Hematopoietic multipotent progenitor cell (in vitro differentiated cells): ENCODE results near the gene DCAF7. TPM values are rescaled to one million over a fixed set of nuclear protein-coding genes. Genes with fewer than 3 reads are reported as not detected.

Source experiments
- DNase-seq, 3 donors: peaks; one replicate each; pipeline ENCODE4 v3.0.0-alpha.2; 2011 to 2015; ENCODE audit warnings: low read depth in 2 of 3, low spot score in 2 of 3
- small RNA-seq: library from RNA; depleted of rRNA; stranded (forward); fragments of <200 nt; gene quantifications from one replicate; pipeline ENCODE3, GENCODE V24; 2012
- total RNA-seq: library from RNA; depleted of rRNA; stranded (reverse); fragments of >200 nt; gene quantifications from one replicate; pipeline ENCODE4 v1.2.3, GENCODE V29; 2012

The DCAF7 gene
- total RNA-seq, 1 donor = 81.9 TPM

DNA sequence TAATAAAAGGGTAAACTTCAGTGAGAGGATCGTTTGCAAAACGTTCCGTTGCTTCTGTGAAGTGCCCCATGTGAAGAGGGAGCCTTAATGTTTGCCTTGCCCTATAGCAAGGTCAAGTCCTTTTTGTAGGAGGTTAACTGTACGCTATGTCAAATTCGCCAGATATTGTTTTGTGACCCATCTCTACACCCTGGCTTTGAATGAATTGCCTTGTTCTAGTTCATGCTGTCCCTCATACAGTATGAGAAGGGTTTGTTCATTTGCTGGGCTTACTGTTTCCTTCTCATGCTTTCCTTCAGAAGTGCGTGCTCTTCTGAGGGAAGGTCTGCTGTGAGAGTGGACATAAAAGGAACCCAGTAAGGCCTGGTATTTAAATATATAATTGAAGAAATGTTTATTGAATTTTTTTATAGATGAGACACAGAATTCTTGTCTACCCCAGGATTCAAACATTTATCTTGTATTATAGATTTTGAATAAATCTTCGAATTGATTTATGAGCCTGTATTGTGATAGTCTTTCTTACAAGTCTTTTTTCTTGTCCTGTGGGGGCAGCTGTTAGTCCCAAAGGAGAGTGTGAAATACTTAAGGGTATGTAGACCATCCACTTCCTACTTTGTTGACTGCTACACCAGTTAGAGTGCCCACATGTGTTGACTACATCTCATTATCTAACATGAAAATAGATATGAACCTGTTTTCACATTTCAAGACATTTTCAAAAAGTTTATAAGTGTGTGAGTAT is 73.7 kb downstream of the DCAF7 start:
- DNase-seq = no peak

DNA sequence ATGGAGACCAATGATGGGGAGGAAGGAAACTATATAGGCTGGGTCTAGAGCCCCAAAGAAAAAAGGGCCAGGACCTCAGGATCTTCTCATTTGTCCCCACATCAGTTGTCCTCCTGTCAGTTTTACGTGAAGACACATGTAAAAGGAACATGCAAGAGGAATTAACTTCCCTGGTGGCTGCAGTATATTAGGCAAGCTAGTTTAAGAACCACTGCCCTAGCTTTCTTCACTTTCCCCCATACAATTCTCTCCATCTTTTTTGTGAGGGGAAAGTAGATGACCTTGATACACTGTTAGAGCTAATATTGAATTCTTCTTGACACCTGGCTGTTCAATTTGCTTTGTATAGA is 74.2 kb downstream of the DCAF7 start:
- no peak for DNase-seq

DNA sequence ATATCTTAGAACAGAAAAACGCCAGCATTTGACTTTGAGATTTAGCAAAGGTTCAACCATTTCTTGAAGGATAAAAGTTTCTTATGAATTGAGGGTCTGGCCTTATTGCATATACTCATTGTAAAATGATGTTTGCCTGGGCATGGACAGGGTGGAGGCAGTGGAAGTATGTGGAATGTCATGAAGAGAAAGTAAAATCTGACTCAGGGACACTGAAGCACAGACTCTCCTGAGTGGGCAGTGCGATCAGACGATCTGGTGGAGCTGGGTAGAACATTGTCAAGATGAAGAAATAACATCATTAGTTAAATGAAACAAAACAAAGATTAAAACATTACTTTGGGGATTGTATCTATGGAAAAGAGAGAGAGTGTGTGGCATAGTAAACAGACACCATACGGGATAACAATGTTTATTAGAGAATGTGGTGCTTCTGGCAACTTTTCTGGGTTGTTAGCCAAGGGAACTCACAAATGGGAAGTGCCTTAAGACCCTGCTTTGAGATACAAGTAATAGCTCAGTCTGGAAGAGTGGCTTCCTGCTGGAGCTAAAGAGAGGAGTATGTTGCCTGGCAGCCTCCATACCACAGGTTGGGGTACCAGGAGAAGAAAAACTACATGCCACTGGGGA is 76.4 kb downstream of the DCAF7 start:
- no peak for DNase-seq

DNA sequence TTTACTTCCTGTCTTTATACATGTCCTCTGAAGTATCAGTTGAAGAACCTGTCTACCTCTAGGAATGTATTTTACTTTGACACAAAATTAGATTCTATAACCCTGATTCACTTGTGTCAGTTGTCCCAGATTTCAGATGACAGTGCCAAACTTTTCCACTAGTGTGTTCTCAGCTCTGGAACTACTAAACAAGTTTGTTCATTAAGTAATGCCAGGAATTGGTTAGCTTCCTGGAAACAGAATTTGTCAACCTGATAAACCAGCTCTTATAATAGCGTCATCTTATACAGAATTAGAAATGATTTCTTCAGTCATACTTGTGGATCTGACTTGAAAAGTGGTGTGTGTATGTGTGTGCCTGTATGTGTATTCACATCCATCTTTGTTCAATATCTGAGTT is 79.3 kb downstream of the DCAF7 start:
- no peak for DNase-seq

DNA sequence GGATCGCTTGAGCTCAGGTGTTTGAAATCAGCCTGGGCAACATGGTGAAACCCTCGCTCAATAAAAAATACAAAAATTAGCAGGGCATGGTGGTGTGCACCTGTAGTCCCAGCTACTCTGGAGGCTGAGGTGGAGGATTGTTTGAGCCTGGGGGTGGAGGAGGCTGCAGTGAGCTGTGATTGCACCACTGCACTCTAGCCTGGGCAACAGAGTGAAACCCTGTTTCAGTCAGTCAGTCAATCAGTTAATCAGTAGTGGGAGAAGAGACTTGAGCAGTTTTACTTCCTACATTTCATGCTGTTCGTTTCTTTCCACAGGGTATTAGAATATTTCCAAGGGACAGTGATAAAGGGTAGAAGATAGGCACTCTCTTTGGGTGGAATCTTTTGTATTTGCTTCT is 80.8 kb downstream of the DCAF7 start:
- DNase-seq = no peak

DNA sequence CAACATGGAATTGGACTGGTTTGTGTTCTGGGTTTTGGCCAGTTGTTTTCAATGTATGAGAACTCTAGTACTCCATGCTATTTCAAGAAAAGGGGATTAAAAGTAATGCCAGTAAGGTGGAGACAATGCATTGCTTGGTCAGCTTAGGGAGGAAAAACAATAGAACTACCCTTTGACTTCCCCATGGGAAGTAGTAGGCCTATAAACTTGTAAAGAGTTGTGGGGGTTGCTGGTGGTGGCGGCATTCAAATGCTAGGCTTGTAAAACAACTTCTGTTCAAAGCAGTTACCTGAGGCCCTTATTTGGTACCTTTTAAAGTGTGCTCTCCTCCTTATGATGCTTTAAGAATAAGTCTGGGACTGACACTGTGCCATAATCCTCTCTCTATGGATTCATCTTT is 81.3 kb downstream of the DCAF7 start:
- no peak for DNase-seq

DNA sequence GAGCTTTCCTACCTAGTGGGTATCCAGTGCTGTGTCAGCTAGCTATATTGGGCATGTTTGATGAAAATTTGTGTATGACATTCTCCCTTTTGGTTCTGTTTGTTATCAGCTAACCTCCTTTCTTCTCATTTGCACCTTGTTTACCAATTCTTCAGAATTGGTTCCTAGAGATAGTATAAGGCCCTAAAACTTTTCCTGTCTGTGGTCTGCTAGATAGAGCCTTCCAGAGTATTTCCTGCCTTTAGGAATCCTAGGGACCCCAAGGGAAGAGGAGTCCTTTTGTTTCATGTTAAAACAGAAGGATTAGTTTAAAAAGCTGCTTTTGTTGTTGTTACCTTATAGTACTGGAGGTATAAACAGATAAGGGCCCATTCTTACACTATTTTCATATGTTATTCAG is 83.5 kb downstream of the DCAF7 start:
- no peak for DNase-seq

DNA sequence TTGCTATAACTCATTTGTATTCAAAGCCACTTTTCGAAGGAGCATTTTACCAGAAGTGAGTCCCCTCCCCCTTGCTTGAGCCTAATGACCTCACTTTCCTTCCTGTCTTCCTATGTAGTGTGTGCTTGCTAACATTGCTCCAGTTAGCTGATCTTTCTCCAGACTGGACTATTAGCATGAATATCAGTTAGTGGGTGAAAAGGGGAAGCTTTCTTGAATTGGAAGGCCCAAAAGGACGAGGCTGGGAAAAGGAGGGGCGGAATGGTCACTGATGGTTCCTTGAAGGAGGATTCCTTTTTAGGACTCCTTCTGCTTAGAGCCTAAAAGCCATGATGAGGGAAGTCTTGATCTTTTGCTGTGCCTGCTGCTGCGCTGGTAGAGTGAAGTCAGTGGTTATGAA is 83.9 kb downstream of the DCAF7 start:
- peak in 1 of 3 donors; percentile 43 for DNase-seq

DNA sequence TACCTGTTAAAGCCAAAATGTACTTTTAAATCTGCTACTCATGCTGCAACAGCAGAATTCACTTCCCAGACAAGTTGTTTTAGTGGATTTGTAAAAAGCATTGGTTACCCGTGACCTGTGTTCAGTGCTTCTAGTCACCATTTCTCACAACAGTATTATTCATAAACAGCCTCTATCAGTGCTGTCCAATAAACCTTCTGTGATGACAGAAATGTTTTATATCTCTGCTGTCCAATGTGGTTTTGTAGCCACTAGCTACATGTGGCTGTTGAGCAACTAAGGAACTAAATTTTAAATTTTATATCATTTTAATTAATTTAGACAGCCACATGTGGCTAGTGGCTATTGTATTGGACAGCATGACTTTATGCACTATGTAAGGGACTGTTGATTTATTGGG is 84.5 kb downstream of the DCAF7 start:
- DNase-seq = no peak

DNA sequence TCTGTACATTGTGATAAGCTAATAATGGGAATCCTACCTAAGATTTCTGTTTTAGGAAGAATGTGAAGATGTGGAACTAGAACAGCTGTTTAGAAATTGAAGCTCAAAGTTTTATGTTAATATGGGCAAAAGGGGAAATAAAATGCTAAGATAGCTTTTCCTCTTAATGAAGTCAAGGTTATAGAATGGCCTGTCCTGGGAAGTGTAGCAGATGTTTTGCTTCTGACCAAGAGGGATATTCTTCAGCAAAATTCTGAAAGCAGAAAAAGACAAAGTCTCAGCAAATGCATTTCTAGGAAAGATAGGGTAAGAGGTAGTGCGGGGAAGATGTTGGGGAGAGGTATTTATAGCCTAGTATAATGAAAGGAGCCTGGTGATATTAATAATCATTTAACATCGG is 85.0 kb downstream of the DCAF7 start:
- no peak for DNase-seq

DNA sequence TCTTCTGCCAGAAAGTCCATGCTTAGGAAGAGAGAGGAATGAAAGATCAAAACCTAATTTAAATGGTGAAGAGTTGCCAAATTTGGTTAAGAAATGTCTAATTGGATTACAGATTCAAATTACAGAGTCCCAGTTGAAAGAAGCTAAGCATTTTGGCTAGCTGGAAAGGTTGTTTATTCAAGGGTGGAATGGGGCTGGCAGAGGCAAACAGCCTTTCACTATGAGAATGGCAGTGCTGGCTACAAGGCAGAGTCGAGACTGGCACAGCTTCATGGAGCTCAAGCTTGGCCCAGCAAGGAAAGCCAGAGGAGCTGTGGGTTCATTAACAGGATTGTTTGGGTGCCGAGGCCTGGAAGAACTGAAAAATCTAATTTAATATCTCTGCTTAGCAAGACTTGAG is 85.5 kb downstream of the DCAF7 start:
- no peak for DNase-seq

DNA sequence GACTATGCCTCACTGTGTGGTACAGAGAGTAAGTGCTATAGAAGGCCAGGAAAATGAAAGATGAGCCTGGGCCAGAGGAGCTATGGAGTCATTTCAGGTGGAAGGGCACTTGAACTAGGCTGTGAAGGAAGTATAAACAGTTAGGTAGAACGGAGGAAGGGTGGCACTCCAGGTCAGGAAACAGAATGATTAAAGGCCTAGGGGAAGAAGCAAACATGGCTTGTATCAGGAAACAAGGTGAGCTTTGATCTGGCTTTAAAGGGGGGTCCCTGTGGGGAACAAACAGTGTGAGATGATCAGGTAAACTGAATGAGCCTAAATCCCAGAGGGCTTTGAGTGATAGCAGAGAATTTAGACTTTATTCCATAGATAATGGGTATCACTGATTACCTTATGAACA is 88.8 kb downstream of the DCAF7 start:
- DNase-seq = no peak

DNA sequence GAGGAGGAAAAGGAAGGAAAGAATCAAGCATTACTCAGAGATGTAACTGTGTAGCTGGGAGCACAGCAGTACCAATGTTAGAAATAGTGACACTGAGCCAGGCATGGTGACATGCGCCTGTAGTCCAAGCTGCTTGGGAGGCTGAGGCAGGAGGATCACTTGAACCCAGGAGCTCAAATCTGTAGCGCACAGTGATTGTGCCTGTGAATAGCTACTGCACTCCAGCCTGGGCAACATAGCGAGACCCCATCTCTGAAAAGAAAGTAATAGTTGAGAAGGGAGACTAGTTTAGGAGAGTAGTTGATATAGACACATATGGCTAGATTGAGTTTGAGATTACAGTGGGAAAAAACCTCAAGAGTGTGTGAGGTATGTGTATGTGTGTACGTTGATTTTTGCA is 89.8 kb downstream of the DCAF7 start:
- DNase-seq = no peak

DNA sequence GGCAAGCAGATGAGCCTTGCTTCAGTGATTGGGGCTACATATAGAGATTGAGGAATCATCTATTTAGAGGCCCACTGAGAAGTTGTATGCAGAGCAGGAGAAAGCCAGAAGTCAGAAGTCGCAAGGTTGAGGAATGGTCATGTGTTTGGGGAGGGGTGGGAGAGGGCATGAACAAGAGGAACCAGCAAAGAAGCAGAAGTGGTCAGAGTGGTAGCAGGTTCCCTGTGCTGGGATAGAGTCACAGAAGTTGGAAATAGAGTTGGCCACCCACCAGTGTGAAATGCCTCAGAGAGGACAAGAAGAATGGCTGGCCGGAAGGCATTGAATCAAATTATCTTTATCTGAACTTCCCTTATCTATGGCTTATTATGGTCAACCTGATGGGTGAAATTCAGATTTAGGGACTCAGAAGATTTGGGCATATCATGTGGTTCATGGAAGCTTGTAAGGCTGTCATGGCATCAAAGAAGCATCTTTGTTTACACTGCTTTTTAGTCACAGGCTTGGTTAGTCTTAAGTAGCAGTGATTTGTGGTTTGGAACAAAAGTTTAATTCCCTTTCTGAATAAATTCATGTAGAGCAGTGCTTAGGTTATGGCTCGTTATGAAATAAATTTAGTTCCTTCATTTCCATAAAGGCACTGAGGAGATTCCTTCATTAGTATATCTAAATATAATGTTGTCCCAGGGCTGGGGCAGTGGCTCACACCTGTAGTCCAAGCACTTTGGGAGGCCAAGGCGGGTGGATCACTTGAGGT is 91.6 kb downstream of the DCAF7 start:
- DNase-seq = peak in 2 of 3 donors; percentile 56 to 74

Small RNA genes lying within 50 kb of the gene (small RNA-seq; reads per million reads assigned to genes)
- gene RNU6-288P = not detected

Other genes with a start within 250 kb of the DCAF7 start
- 28.0 TPM for gene CYB561, start 104.2 kb upstream of the DCAF7 start, total RNA-seq
- gene ACE, start 73.4 kb upstream of the DCAF7 start, total RNA-seq = 14.5 TPM
- gene KCNH6, start 27.1 kb upstream of the DCAF7 start, total RNA-seq = not detected
- gene TACO1, start 50.4 kb downstream of the DCAF7 start, total RNA-seq = 7.8 TPM
- gene MAP3K3, start 71.9 kb downstream of the DCAF7 start, total RNA-seq = 68.1 TPM
- 191 TPM for gene LIMD2, start 149.6 kb downstream of the DCAF7 start, total RNA-seq
- gene STRADA, start 191.3 kb downstream of the DCAF7 start, total RNA-seq = 42.0 TPM
- 25.3 TPM for gene CCDC47, start 223.1 kb downstream of the DCAF7 start, total RNA-seq
- gene DDX42, start 223.7 kb downstream of the DCAF7 start, total RNA-seq = 38.0 TPM